ENCODE data around the gene DOCK10. TPM values are rescaled to one million over a fixed set of nuclear protein-coding genes. Genes with fewer than 3 reads are reported as not detected.

Gene DOCK10
- total RNA-seq, 1 donor from 2014 or later, result 205 TPM

DNA sequence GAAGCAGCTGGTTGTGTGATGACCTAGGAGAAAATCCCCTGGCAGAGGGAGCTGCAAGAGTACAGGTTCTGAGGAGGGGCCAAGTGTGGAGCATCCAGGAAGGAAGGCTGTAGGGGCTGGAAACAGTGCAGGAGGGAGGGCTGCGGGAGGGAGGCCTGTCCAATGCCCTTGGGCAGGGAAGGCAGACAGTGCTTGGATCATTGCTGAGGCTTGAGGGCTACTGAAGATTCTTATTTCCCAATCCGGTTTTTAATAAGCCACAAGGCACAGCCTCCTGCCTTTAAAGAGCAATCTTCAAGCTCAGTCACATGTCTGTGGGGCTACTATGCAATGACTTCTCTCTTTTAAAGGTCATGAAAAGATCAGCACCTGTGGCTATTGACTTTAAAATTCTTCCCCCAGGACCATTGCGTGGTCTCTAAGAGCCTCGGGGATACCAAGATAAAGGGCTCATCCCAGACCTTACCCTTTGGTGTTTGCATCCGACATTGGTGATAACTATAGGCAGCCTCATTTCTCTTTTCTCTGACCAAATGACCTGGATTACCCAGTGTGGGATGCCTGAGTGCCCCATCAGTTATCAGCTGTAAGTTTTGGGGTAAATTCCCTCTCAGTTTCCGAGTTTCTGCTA, 149.6 kb downstream of the DOCK10 start:
- intact Hi-C loops (cut with micrococcal nuclease), result no loop called here

DNA sequence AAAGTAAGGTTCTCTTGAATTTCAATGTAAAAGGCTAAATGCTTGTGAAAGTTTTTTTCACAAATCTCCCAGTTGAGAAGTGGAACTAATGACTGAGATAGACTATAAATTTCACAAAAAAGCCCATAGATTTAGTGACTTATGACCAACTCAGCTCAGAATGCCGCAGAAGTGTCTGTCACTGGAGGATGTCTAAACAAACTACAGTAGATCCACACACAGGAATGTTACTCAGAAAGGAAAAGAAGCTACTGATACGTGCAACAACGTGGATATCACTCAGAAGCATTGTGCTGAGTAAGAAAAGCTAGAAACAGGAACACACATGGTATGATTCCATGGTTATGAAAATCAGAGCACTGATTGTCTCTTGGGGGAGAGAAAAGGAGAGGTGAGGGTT, 151.9 kb downstream of the DOCK10 start:
- intact Hi-C loops (cut with micrococcal nuclease), result no loop called here

DNA sequence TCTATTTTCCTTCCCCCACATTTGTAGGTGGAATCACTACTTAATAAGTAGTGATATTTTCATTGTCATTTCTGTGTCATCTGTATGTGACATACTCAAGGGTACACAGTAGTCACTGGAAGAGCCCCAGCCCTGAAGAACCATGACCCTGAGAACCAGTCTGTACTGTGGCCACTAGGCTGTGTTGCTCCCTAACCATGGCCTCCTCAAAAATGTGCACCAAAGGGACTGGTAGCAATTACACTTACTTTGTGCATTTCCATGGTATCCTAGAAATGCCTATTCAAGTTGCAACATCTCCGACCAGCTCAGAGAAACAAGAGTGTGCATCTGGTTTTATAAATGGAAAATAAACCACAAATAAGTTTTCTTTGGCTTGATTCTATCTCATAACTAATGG, 155.1 kb downstream of the DOCK10 start:
- intact Hi-C loops (cut with micrococcal nuclease), result loop anchor here (2.0 to 5.0 kb wide), 2 partner anchors 40 to 58 kb away; no protein-coding TSS in a partner anchor

DNA sequence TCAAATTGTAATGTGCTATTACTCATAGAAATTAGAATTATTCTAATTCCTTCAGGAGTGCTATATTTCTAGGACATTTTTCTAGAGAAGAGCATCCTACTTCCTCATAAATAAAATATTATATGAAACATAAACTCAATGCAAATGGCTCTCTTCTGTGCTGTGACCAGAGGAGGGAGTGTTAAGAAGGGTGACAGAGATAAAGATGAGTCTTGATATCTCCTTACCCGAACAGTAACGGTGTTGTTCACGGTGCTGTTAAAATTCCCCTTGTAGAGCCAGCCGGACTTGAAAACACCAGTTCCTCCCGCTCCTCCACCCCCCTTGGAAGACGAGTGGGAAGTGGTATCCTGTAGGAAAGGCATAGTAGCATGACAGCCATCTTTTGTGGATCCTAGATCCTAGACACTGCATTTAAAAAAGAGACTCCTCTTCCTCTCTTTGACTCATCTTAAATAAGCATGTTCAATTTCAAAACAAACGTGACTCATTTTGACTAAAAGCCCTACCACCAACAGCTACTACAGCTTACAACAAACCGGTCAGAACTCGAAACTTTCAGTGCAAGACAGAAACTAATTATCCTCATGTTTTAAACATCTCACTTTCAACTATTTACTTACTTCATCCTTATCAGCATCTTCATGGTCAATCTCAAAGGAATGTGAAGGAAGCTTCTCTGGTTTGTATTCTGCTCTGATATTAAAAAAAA, 156.3 kb downstream of the DOCK10 start:
- intact Hi-C loops (cut with micrococcal nuclease), result loop anchor here (2.0 to 5.0 kb wide), 2 partner anchors 41 to 59 kb away; no protein-coding TSS in a partner anchor

DNA sequence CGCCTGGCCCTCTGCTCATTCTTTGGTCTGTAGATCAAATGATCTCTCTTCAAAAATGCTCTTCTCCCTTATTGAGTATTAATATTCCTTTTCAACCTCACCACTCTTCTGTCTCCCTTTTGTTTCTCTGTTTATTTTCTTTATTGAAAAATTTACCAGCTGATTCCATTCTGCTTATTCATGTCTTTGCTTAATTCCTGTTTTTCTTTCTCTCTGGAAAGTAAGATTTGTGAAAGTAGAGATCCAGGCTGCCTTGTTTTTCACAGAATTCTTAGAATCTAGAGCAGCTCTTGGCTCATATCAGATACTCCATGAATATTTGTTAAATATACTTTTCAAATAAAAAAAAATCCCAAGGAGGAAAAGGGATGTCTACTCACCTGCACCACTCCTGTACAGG, 157.0 kb downstream of the DOCK10 start:
- intact Hi-C loops (cut with micrococcal nuclease), result loop anchor here (5.0 kb wide), 1 partner anchor 42 kb away; no protein-coding TSS in a partner anchor

DNA sequence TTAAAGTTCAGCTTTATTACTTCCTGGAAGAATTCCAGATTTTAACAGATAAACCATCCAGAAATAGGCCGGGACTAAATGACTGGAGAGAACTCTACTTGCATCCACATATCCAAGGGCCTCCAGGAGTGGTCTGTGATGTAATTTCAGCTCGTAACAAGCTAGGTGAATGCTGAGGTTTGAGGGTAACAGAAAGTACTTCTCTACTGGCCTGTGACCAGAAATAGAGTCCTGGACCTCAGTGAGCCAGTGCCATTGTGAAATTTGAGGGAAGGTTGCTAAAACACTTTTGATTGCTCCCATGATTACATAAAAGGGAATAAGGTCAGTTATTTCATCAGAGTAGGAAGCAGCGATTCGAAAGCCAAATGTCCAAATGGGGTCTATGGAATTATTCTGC, 158.1 kb downstream of the DOCK10 start:
- intact Hi-C loops (cut with micrococcal nuclease), result no loop called here

DNA sequence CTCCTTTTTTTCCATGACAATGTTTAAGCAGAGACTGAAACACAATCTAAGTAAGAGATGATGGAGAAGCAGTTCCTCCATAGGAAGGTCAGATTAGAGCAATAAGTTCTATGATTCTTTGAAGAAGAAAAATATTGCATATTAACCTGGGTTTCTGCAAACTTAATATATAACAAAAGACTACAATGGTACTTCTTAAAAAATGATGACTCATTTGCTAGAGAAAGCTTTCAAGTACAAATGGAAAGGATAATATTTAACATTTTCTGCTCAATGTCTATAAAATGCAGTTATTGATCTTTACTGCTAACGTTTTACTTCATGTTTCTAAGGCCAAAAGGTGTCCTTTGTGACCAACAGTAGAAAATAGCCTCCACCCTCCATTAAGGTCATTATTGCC, 158.6 kb downstream of the DOCK10 start:
- intact Hi-C loops (cut with micrococcal nuclease), result no loop called here

DNA sequence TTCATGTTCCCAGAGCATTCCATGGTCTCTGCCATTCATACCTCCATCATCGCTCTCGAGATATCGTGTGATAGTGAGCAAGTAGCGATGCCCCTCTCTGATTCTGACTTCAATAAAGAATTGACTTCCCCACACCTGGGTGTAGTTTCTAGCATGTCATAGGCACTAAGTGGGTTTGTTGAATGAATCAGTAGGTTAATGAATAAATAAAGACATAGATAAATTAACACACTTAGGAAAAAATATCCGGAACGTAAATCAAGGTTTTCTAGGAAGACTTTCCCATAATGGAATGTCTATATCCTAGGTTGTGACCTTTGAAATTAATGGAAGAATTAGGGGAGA, 159.1 kb downstream of the DOCK10 start:
- intact Hi-C loops (cut with micrococcal nuclease), result no loop called here

DNA sequence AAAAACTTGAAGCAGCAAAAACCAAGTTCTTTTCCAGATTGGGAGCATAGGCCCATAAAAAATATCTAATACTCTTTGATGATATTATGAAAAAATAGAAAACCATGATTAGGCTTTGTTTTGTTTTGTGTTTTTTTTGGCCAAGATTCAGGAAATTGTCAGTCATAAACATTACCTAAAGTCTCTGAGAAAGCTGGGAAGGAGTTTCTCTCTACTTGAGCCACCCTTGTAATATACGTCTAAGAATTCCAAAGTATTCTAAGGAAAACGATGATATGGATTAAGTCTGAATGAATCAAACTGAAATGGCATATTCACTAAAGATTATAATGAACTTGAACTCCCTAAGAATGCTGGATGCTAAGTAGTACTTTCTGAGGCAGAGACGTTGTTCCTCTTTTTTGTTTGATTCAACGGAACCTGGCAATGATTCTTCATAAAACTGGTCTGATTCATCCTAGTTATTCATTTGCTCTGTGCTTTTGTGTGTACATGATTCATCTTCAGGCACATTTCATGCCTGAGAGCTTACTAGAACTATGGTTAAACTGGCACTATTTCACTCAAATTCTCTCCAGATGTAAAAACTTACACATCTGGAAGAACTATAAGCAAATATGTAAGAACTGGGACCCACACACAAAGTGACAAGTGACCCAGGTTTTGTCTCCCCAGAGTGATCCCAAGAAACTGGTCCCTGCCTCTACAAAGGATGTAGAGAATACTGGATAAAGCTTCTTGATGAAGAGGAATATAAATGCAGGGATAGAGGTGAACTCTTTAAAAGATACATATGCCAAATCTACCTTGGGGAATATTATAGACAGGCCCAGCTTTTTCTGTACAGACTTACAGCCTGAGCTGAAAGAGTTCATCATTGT, 159.7 kb downstream of the DOCK10 start:
- intact Hi-C loops (cut with micrococcal nuclease), result no loop called here

DNA sequence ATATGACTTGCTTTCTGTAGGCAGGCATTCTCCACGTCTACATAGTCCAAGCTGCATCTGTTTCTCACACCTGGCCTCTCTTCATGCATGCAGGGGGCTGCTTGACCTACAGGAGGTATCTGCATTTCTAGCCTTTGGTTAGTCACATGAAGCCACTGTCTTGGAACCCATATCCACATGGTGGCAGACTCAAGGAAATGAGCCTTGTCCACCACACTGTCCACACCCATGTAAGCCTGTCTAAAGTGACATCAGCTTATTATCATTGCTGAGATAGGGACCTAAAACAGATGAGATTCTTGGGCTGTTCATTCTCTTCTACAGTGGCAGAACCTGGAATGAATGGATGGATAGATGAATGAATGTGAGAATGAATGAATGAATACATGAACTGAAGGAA, 160.4 kb downstream of the DOCK10 start:
- intact Hi-C loops (cut with micrococcal nuclease), result no loop called here

DNA sequence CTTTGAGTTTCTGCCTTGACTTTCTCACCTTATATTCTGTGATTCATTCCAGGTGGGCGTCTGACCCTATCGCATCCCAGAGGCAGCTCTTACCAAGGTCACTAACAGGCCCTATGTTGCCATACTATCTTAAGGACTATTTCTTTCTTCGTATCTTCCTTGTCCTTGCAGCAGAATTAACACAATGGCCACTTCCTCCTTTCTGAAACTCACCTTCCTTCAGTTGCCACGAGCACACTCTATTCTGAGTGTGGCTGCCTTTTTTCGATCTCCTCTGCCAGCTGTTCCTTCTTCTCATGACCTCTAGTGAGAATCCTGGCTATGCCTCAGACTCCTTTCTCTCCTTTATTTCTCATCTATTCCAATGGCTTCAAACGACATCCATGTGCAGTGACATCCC, 165.7 kb downstream of the DOCK10 start:
- intact Hi-C loops (cut with micrococcal nuclease), result no loop called here

DNA sequence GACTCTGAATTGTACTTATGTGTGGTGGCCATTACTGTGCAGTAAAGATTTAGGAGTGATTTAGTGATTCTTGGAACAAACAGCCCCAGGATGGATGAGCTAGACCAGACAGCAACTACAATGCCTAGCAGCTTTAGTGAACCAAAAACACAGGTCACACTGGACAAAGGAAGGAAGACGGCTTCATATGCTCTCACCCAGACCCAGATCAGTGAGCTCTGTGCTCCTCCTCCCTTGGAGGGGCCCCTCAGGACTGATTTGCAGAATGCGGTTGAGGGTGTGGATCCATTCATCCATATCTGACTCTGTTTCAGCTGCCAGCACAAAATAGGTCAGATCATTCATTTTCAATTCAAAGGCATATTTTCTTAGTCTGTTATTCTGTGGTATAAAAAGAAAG, 166.4 kb downstream of the DOCK10 start:
- intact Hi-C loops (cut with micrococcal nuclease), result no loop called here

DNA sequence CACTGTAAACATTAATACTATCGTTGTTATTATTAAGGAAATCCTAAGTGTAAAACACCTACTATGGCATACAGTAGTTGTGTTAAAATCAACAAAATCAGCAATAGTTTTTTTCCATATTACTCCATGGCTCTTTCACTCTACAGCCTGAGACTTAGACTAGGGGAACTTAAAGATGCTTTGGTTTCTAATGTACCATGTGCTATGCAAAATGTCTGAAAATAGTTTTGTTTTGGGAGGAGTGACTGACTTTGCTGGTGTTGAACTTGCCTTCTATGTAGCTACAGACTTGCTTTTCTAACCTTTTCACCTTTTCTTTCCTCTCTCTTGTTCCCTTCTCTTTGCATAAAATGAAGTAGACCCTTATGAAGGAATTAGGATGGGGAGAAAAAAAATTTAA, 167.1 kb downstream of the DOCK10 start:
- intact Hi-C loops (cut with micrococcal nuclease), result no loop called here

DNA sequence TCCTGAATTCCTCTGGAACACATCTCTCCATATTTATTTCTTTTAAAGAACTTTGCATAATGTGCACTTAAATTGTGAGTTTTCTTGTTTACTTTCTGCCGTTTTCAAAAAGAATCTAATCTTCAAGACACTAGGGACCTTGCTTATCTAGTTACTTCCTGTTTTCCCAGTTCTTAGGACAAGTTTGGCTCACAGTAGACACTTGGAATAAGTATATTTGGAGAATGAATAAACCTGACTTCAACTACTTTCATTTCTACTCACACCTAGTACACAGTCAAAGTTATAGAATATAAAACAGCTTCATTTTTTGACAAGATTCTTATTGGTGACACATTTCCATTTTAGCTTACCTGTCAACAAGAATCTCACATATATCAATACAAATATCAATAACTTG, 170.5 kb downstream of the DOCK10 start:
- intact Hi-C loops (cut with micrococcal nuclease), result no loop called here

DNA sequence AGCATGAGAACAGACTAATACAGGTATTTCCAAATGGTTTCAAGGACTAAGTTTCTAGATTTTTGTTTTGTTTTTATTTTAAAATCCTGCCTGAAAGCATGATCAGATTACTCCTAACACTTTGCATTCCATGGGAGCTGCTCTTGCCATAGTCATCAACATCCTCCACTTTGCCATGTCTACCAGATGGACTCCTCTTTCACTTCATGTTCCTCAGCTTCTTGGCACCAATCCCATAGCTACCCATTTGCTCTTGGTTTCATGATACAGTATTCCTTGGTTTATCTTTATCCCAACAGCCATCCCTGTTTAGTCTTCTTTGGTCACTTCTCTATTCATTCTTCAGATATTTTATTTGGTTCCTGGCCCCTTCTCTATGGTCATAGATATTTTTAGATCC, 171.9 kb downstream of the DOCK10 start:
- intact Hi-C loops (cut with micrococcal nuclease), result no loop called here

DNA sequence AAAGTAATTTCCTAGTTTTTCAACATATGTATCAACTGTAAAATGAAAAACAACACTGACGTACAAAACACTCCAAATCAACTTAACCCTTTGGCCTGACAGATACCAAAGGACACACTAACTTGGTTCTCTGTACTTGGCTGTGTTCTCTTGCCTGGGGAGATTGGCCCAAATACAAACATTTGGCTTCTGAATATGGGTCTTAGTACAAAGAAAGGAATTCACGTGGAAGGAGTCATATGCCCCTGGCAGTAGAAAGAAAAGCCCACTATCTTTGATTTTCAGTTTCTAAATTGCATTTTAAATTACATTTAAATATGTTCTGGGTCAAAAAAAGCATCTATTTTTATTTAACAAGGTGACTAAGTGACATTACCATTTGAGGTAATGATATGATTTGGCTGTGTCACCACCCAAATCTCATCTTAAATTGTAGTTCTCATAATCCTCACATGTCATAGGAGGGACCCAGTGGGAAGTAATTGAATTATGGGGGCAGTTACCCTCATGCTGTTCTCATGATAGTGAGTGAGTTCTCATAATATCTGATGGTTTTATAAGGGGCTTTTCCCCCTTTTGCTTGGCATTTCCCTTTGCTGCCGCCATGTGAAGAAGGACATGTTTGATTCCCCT, 172.6 kb downstream of the DOCK10 start:
- intact Hi-C loops (cut with micrococcal nuclease), result loop anchor here (10.0 kb wide), 1 partner anchor 65 kb away; no protein-coding TSS in a partner anchor

DNA sequence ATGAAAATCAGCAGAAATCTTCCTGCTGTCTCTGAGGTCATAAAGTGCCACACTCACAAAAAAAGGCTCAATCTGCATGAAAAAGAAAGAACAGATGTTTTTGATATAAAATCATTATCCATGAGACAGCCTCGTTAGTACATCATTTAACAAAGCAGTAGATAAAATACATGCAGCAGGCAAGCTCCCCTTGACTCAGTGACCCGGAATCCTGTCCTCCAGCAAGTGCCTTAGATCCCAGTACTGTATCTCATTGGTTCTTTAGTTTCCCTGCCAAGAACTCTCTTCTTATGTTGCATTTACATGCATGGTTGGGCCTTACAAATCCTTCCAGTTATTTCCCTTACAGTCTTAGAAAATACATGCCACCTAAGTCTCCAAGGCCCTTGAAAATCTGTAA, 177.3 kb downstream of the DOCK10 start:
- intact Hi-C loops (cut with micrococcal nuclease), result loop anchor here (10.0 kb wide), 1 partner anchor 60 kb away; no protein-coding TSS in a partner anchor

DNA sequence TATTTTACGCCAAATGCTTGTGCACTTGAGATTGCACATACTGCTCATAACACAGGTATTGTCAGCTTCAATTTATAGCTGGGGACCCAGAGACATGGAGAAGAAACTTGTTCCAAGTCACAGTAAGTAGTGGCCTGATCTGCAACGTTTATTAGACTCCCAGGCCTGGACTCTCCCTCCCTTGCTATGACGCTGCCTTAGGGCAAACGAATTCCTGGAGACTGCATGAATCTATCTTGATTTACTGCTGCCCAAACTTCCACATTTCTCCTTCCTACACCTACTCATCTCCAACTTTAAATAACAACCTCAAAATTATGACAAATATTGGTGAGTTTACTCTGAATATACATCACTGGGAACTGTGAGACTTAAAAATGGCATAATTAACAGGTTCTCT, 181.0 kb downstream of the DOCK10 start:
- intact Hi-C loops (cut with micrococcal nuclease), result loop anchor here (10.0 kb wide), 1 partner anchor 56 kb away; no protein-coding TSS in a partner anchor

DNA sequence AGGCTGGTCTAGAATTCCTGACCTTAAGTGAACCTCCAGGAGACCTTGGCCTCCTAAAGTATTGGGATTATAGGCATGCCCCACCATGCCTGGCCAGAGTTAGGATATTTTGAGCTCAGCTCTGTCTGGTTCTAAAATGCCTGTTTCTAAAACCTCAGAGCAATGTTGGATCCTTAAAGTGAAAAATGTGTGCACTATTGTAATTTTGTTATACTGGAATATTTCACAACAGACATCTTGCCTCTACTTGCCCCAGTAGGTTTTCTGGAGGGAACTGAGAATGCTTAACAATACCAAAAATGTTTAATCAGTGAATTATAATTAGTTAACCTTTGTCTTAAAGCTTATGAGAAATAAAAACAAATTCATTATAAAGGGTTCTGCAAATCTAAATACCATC, 181.5 kb downstream of the DOCK10 start:
- intact Hi-C loops (cut with micrococcal nuclease), result loop anchor here (10.0 kb wide), 1 partner anchor 56 kb away; no protein-coding TSS in a partner anchor

DNA sequence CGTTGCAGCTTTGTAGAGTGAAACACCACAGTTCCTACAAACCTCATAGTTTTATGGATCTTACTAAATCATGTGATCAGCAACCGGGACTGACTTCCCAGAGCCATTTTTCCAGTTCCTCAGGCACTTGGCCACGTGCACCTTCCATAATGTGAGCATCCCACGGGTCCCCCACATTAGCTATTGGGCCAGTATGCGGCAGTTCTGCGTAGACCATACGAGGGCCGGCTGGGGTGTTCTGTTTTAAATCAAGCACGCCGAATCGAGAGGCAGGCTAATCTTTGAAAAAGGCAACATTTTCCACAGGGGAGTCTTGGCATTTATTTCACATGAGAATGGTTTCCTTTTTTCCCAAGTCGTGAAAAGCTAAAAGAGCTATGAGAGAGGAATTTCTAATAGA, 190.5 kb downstream of the DOCK10 start:
- intact Hi-C loops (cut with micrococcal nuclease), result no loop called here

DNA sequence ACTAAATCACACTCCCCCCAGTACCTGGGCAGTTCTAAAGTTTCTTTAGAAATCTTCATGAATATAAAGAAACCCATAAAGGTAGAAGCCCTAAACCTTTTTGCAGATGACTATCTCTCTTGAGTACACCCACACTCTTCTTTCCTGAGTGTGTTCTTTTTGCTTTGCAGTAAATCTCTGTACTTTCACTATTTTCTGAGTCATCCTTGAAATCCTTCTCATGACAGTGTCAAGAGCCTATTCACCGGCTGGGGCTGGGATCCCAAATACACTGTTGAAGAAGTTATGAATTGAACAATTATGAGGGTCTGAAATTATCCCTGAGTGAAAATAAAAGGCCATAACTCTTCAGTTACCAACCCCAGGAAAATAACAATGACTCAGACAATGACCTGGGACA, 192.2 kb downstream of the DOCK10 start:
- intact Hi-C loops (cut with micrococcal nuclease), result no loop called here
